Hepatocyte (in vitro differentiated cells): ENCODE measurements around the gene ZFPL1.

Experiments used
- CTCF ChIP-seq: fragments of 200-600 bp; sonication (generic); IDR thresholded peaks from 2 replicates; pipeline ENCODE4 v1.5.1; 2016; ENCODE audit warnings: antibody characterized with exemption, mild to moderate bottlenecking; ENCODE audit not compliant: poor library complexity
- EZH2 ChIP-seq: fragments of 200-600 bp; sonication (generic); IDR thresholded peaks from 2 replicates; pipeline ENCODE4 v1.6.1; 2016; ENCODE audit warnings: antibody characterized with exemption, mild to moderate bottlenecking, borderline replicate concordance
- EZH2phosphoT487 ChIP-seq: fragments of 200-600 bp; sonication (generic); IDR thresholded peaks from one replicate; pipeline ENCODE4 v1.6.1; 2018; ENCODE audit warnings: antibody characterized with exemption, mild to moderate bottlenecking, low read depth, moderate library complexity; ENCODE audit not compliant: unreplicated experiment, severe bottlenecking

GRCh38 chr11:65113839-65114238 is 29.8 kb downstream of the ZFPL1 start:
- TF ChIP-seq EZH2 (no peak), CTCF (no peak), EZH2phosphoT487 (no peak)
